ACHN (cell line): ENCODE measurements around the gene CLPTM1L.

Experiments used
- DNase-seq: peaks from one replicate; pipeline ENCODE4 v3.0.0-alpha.2; 2015
- in situ Hi-C: cut with HindIII; loops from 2 replicates; pipeline ENCODE4 v1.10.0; 2017; ENCODE audit warnings: low sequenced_read_pairs, low pct_ligation_motif_present, low pct_unique_long_range_greater_than_20kb

CLPTM1L gene

DNA sequence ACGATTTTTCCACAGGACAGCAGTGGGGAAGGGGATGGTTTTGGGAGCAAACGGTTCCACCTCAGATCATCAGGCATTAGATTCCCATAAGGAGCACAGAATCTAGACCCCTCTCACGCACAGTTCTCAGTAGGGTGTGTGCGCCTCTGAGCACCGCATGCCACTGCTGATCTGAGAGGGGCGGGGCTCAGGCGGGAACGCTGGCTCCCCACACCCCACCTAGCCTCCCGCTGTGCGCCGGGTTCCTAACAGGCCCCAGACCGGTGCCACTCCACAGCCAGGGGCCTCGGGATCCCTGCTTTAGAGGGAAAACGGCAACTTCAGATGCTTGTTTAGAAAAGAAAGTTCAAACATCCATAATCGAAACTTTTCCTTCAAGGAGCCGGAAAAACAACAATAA is 70.4 kb downstream of the CLPTM1L start:
- in situ Hi-C loops, result no loop called here

DNA sequence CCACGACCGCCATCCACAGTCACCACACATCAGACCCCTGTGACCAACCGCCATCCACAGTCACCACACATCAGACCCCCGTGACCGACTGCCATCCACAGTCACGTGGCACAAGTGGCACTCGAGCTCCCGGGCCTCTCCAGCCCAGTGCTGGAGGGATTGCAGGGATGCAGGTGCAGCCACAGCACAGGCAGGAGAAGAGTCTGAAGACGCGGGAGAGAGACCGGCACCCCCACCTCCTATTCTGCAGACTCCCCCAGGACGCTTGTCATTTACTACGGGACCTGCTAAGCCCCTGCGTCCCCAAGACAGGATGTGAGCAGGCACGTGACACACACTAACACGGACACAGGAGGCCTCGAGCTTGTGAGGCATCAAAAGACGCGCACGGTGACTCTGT is 71.2 kb downstream of the CLPTM1L start:
- DNase-seq, result no peak

More for the DNA sequence above, 70.4 kb downstream of the CLPTM1L start:
- no peak for DNase-seq

GRCh38 chr5:1272201-1272600 is 72.7 kb downstream of the CLPTM1L start:
- DNase-seq, result no peak
- in situ Hi-C loops, result no loop called here

More for the DNA sequence above, 71.2 kb downstream of the CLPTM1L start:
- in situ Hi-C loops, result no loop called here

DNA sequence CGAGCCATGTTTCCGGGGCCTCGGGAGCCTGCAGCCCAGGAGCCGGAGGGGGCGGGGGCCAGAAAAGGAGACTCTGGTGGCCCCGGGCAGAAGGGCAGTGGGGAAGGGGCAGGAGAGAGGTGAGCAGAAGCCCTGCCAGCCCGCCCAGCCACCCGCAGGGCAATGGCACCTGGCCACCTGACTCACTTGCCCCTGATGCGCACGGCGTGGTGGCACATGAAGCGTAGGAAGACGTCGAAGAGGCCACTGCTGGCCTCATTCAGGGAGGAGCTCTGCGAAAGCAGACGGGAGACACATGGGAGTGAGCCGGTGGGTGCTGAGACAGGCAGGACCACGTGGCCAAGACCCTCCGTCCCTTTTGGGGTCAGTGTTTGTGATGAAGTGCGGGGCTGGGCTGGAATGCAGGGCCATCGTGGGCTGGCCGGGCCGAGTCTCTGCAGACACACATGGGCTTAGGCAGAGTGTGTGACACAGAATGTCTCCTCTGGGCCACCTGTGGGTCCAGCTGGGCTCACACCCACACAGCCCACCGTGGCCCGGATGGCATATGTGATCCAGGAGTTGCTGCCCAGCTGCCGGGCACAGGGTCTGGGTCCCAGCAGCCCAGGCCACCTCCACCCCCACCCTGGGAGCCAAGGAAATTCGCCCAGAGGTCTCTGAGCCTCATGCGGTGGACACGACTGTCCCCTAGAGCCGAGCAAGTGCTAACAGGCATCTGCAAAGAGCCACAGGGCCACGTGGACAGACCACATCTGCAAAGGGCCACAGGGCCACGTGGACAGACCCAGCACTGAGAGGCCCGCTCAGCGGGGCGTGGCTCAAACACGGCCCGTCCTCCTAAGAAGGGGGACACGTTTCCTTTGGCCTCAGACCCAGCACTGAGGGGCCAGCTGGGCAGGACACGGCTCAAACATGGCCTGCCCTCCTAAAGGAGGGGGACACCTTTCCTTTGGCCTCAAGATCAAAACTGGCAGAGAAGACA is 73.7 kb downstream of the CLPTM1L start:
- in situ Hi-C loops, result no loop called here
- DNase-seq, result no peak

- no peak for DNase-seq
- in situ Hi-C loops, result no loop called here
Observed at GRCh38 chr5:1270426-1270825, 74.5 kb downstream of the CLPTM1L start.

DNA sequence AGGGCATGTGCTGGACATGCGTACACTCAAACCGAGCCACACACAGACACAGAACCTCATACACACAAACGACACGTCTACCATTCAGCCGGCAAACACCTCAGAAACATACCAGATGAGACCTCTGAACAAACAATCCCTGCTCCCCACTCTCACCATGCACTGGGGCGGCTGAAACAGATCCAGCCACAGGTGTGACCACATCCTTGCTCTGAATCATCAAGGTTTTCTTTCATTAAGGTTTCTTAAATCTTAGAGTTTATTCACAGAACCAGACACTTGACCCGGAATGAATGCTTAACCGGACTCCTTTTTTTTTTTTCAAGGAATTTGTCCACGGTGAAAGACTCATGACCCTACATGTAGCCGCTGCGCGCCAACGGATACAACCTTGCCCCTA is 76.2 kb downstream of the CLPTM1L start:
- DNase-seq, result no peak
- in situ Hi-C loops, result no loop called here

DNA sequence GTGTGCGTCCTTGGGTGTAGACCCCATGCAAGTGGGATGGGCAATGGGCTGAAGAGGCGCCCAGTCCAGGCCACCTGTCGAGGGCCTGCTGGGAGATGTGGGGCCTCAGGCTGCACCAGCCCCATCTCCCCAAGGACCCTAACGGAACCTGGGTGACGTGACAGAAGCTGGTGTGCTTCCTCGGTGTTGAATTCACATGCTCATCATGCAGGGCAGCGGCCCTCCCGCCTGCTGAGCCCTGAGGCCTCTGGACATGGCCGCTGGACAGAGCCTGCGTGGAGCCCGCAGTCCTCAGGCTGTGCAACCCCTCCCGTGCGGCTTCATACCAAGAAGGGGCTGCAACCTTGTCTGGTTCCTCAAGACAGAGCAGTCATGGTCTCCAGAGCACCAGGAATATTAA is 76.8 kb downstream of the CLPTM1L start:
- in situ Hi-C loops, result no loop called here
- no peak for DNase-seq
